Measurements from ENCODE around the gene BBS10. TPM values are rescaled to one million over a fixed set of nuclear protein-coding genes. Genes with fewer than 3 reads are reported as not detected.

Gene BBS10
- total and polyA plus RNA-seq, 9 of the 15 experiments (the other 6 are each of a cell fraction or from before 2014, with no cell fraction given): 2.3 to 14.9 (median 5.9) TPM

GRCh38 chr12:76383988-76384387 lies 35.8 kb upstream of the BBS10 start:
- Histone ChIP-seq H3K27ac (ENCODE audit: extremely low read depth, low read depth, low read length) (no peak overlapping the region), H3K36me3 (ENCODE audit: control insufficient read depth, insufficient read depth, low read length) (peaks cover 38% of the 10 kb centered on the region; the same call in 2 of the 3 replicates), H3K4me1 (replicated peaks in 1 of 2; ENCODE audit: control insufficient read depth in 2 of 2, insufficient read depth in 2 of 2, low read length in 2 of 2) (peaks cover 0 to 3% of the 10 kb centered on the region in 2 experiments; a peak in 2 of 5 replicates), H3K4me3 (no peak overlapping the region), H3K9ac (ENCODE audit: insufficient read depth in 1 of 2, low read depth in 2 of 2, low read length in 2 of 2) (no peak overlapping the region), H3K9me3 (replicated peaks; ENCODE audit: control insufficient read depth, insufficient read depth, low read depth, low read length) (no peaks in the 10 kb centered on the region), H3K9me1 (ENCODE audit: control insufficient read depth, insufficient read depth, low read length) (no peaks in the 10 kb centered on the region), H3K27me3 (ENCODE audit: control insufficient read depth in 2 of 2, insufficient read depth in 2 of 2, low read length in 2 of 2) (no peaks in the 10 kb centered on the region), H3K4me2 (ENCODE audit: insufficient read depth, low read length) (no peak overlapping the region), H2AFZ (ENCODE audit: low read depth, low read length) (no peak overlapping the region), H3K79me2 (ENCODE audit: control insufficient read depth, insufficient read depth, low read length) (no peaks in the 10 kb centered on the region), H4K20me1 (replicated peaks; ENCODE audit: control insufficient read depth, insufficient read depth, low read length) (no peaks in the 10 kb centered on the region)
- POLR2A ChIA-PET: interaction anchor here (0.9 to 1.3 kb wide), 2 partner anchors 12 to 25 kb away, joined by 3 to 5 read pairs; no protein-coding TSS in a partner anchor
- WGBS (ENCODE audit: insufficient coverage, low coverage, missing lambda C conversion rate): 98% methylated on average over 3 of the region's 3 CpGs
- intact Hi-C loops (cut with micrococcal nuclease) (no loop called here), in situ Hi-C loops (cut with MboI) (no loop called here)
- CTCF ChIA-PET (ENCODE audit: low intra/inter-chr PET ratio): no interaction called here
- ATAC-seq (no peak), FAIRE-seq (no peak), DNase-seq (ENCODE audit: extremely low read depth in 1 of 4, low spot score in 3 of 4) (no peak)
- no TSS peak for BruUV-seq (replicated peaks)
- TF ChIP-seq ARHGAP35 (IDR thresholded peaks at IDR 0.05; ENCODE audit: partially characterized antibody): no peak
- TF ChIP-seq PTTG1 (tag; IDR thresholded peaks at IDR 0.05; ENCODE audit: low read depth): no peak
- no peak for TF ChIP-seq THRAP3 (IDR thresholded peaks at IDR 0.05; ENCODE audit: borderline replicate concordance)
- TF ChIP-seq ZNF407 (IDR thresholded peaks at IDR 0.05; ENCODE audit: low read depth): no peak
- no peak for TF ChIP-seq MLLT1 (IDR thresholded peaks at IDR 0.05)
- no peak for TF ChIP-seq SRSF7 (optimal IDR thresholded peaks at IDR 0.05; ENCODE audit: low read depth, low read length)
- no peak for TF ChIP-seq MCM3 (IDR thresholded peaks at IDR 0.05)
- TF ChIP-seq RB1 (IDR thresholded peaks at IDR 0.05; ENCODE audit: low read depth): no peak
- no peak for TF ChIP-seq SMAD2 (IDR thresholded peaks at IDR 0.05; ENCODE audit: low read depth, low read length)
- TF ChIP-seq PATZ1 (CRISPR knock-in tag; IDR thresholded peaks at IDR 0.05; ENCODE audit: borderline replicate concordance): no peak
- TF ChIP-seq RAD51 (IDR thresholded peaks at IDR 0.05; ENCODE audit: borderline replicate concordance, low read depth): no peak
- no peak for TF ChIP-seq SMARCE1 (IDR thresholded peaks at IDR 0.05)
- no peak for TF ChIP-seq ZNF76 (CRISPR knock-in tag; IDR thresholded peaks at IDR 0.05; ENCODE audit: borderline replicate concordance)
